GM23338 (cell line): ENCODE measurements around the gene RET. TPM values are rescaled to one million over a fixed set of nuclear protein-coding genes. Genes with fewer than 3 reads are reported as not detected.

Experiments used
- ATAC-seq: fragments of 200-7000 bp; cut with Tn5 transposase; 3 replicates; pipeline ENCODE4 v1.9.1; 2020
- DNase-seq: peaks from one replicate; pipeline ENCODE4 v3.0.0-alpha.2; 2015; ENCODE audit warnings: low spot score
- H2AFZ ChIP-seq: fragments of 200-600 bp; sonication (generic); 2 replicates; pipeline ENCODE4 v1.8.0; 2016; ENCODE audit warnings: antibody characterized with exemption, mild to moderate bottlenecking, moderate library complexity
- H3F3A ChIP-seq: fragments of 200-600 bp; sonication (generic); replicated peaks from 2 replicates; pipeline ENCODE4 v1.8.0; 2017; ENCODE audit warnings: antibody characterized with exemption, mixed run types, low read depth
- H3K27ac ChIP-seq: fragments of 200-600 bp; sonication (generic); 2 replicates; pipeline ENCODE4 v1.6.1; 2016; ENCODE audit warnings: low read depth
- H3K27me3 ChIP-seq: fragments of 200-600 bp; sonication (generic); 2 replicates; pipeline ENCODE4 v1.8.0; 2016; ENCODE audit warnings: mild to moderate bottlenecking, mixed run types, moderate library complexity; ENCODE audit not compliant: insufficient read depth
- H3K36me3 ChIP-seq: fragments of 200-600 bp; sonication (generic); 2 replicates; pipeline ENCODE4 v1.8.0; 2016; ENCODE audit warnings: mild to moderate bottlenecking; ENCODE audit not compliant: insufficient read depth
- H3K4me1 ChIP-seq: fragments of 200-600 bp; sonication (generic); 2 replicates; pipeline ENCODE4 v1.8.0; 2016; ENCODE audit warnings: mild to moderate bottlenecking, moderate library complexity; ENCODE audit not compliant: insufficient read depth
- H3K4me2 ChIP-seq: fragments of 200-600 bp; sonication (generic); 2 replicates; pipeline ENCODE4 v1.7.1; 2017; ENCODE audit warnings: mixed run types
- H3K4me3 ChIP-seq: fragments of 200-600 bp; sonication (generic); 2 replicates; pipeline ENCODE4 v1.6.1; 2016; ENCODE audit warnings: mixed run types
- H3K79me2 ChIP-seq: fragments of 200-600 bp; sonication (generic); replicated peaks from 2 replicates; pipeline ENCODE4 v1.8.0; 2017; ENCODE audit warnings: mild to moderate bottlenecking; ENCODE audit not compliant: insufficient read depth
- H3K9me2 ChIP-seq: fragments of 200-600 bp; sonication (generic); 2 replicates; pipeline ENCODE4 v1.8.0; 2017; ENCODE audit not compliant: insufficient read depth
- H4K20me1 ChIP-seq: fragments of 200-600 bp; sonication (generic); replicated peaks from 2 replicates; pipeline ENCODE4 v1.8.0; 2017; ENCODE audit warnings: mild to moderate bottlenecking; ENCODE audit not compliant: insufficient read depth
- H3K27ac Mint-ChIP-seq: 2 replicates; pipeline ENCODE4 v1.8.0; 2020; ENCODE audit warnings: inconsistent platforms, mild to moderate bottlenecking, moderate library complexity, mixed read lengths
- H3K27me3 Mint-ChIP-seq: 3 replicates; pipeline ENCODE4 v1.8.0; 2022; ENCODE audit warnings: low read depth, mild to moderate bottlenecking, moderate library complexity, mixed read lengths, inconsistent platforms; ENCODE audit not compliant: insufficient read depth, poor library complexity
- H3K36me3 Mint-ChIP-seq: 3 replicates; pipeline ENCODE4 v1.8.0; 2021; ENCODE audit warnings: low read depth, mild to moderate bottlenecking, inconsistent platforms, moderate library complexity, mixed read lengths
- H3K4me1 Mint-ChIP-seq: 3 replicates; pipeline ENCODE4 v1.8.0; 2020; ENCODE audit warnings: mild to moderate bottlenecking, inconsistent platforms, mixed read lengths
- H3K4me3 Mint-ChIP-seq: 3 replicates; pipeline ENCODE4 v1.8.0; 2021; ENCODE audit warnings: moderate library complexity, mild to moderate bottlenecking, inconsistent platforms, mixed read lengths
- H3K9me3 Mint-ChIP-seq: 3 replicates; pipeline ENCODE4 v1.8.0; 2020; ENCODE audit warnings: moderate library complexity, mild to moderate bottlenecking, inconsistent platforms, mixed read lengths
- CTCF ChIP-seq, 2 experiments: fragments of 200-600 bp in 1 of 2; sonication (generic) in 1 of 2; conservative IDR thresholded peaks; 2 replicates each; pipeline versions ENCODE4 v1.5.1 to v1.6.1; 2016 to 2017; ENCODE audit warnings: antibody characterized with exemption in 2 of 2, low read depth in 2 of 2, mild to moderate bottlenecking in 2 of 2, moderate library complexity in 1 of 2
- ETS1 ChIP-seq: IDR thresholded peaks from 2 replicates; pipeline ENCODE4 v1.6.1; 2016; ENCODE audit warnings: antibody characterized with exemption
- EZH2phosphoT487 ChIP-seq: fragments of 200-600 bp; sonication (generic); IDR thresholded peaks from one replicate; pipeline ENCODE4 v1.8.1; 2018; ENCODE audit warnings: antibody characterized with exemption; ENCODE audit not compliant: unreplicated experiment
- JUNB ChIP-seq: IDR thresholded peaks from one replicate; pipeline ENCODE4 v1.6.1; 2016; ENCODE audit warnings: antibody characterized with exemption; ENCODE audit not compliant: unreplicated experiment
- NANOG ChIP-seq: IDR thresholded peaks from 2 replicates; pipeline ENCODE4 v1.6.1; 2016; ENCODE audit warnings: antibody characterized with exemption, borderline replicate concordance
- POLR2AphosphoS5 ChIP-seq: IDR thresholded peaks from 2 replicates; pipeline ENCODE4 v1.6.1; 2016; ENCODE audit warnings: antibody characterized with exemption, low read depth
- REST ChIP-seq: IDR thresholded peaks from one replicate; pipeline ENCODE4 v1.6.1; 2018; ENCODE audit warnings: antibody characterized with exemption; ENCODE audit not compliant: unreplicated experiment
- STAT1 ChIP-seq: IDR thresholded peaks from one replicate; pipeline ENCODE4 v1.6.1; 2016; ENCODE audit warnings: antibody characterized with exemption; ENCODE audit not compliant: unreplicated experiment
- polyA plus RNA-seq: library from polyadenylated mRNA; unstranded; fragments of >200 nt; fragmentation: Nextera tagmentation; extraction: Ambion mirVana; gene quantifications from 2 replicates; pipeline ENCODE4 v1.2.1, GENCODE V29; 2016
- total RNA-seq: library from RNA; depleted of rRNA; stranded (reverse); fragments of >200 nt; shearing (Covaris generic); gene quantifications from 2 replicates; pipeline ENCODE4 v1.2.3, GENCODE V29; 2014

The RET gene
- total and polyA plus RNA-seq, 2 experiments from 2014 or later = 5.5 to 9.8 TPM

- H3K4me3 Mint-ChIP-seq = no peak overlapping the region
- 0 out of 2 replicates have a peak, but pooled peaks cover 7% of the 10 kb centered on the region for H3K79me2 ChIP-seq
- H4K20me1 ChIP-seq = peaks cover 4% of the 10 kb centered on the region
- H3F3A ChIP-seq = no peaks in the 10 kb centered on the region
- no peaks in the 10 kb centered on the region for H3K9me2 ChIP-seq
- H3K36me3 Mint-ChIP-seq = no peaks in the 10 kb centered on the region
- H3K36me3 ChIP-seq = no peaks in the 10 kb centered on the region
- H2AFZ ChIP-seq = no peak overlapping the region
- DNase-seq (no peak), ATAC-seq (no peak)
- H3K4me1 ChIP-seq = no peaks in the 10 kb centered on the region
- no peak overlapping the region for H3K27ac ChIP-seq
- H3K4me3 ChIP-seq = no peak overlapping the region
- H3K27me3 ChIP-seq = no peaks in the 10 kb centered on the region
- no peaks in the 10 kb centered on the region for H3K27me3 Mint-ChIP-seq
- no peak overlapping the region for H3K4me2 ChIP-seq
- H3K4me1 Mint-ChIP-seq = 0 out of 3 replicates have a peak, but pooled peaks cover 2% of the 10 kb centered on the region
- no peak for TF ChIP-seq CTCF (conservative IDR thresholded peaks at IDR 0.05; ENCODE audit: low read depth in 2 of 2)
- TF ChIP-seq EZH2phosphoT487 = no peak
- TF ChIP-seq REST = no peak
- no peak for TF ChIP-seq POLR2AphosphoS5
- TF ChIP-seq STAT1 = no peak
- TF ChIP-seq ETS1 = no peak
- no peak for TF ChIP-seq NANOG
- no peak for TF ChIP-seq JUNB
- no peaks in the 10 kb centered on the region for H3K9me3 Mint-ChIP-seq
- H3K27ac Mint-ChIP-seq = no peak overlapping the region
Measured at GRCh38 chr10:43162604-43163003, 85.7 kb downstream of the RET start.

GRCh38 chr10:43166207-43166879, 89.5 kb downstream of the RET start:
- H3K4me2 ChIP-seq = no peak overlapping the region
- no peaks in the 10 kb centered on the region for H3K9me2 ChIP-seq
- H2AFZ ChIP-seq = no peak overlapping the region
- no peaks in the 10 kb centered on the region for H3K4me1 ChIP-seq
- H3K27ac ChIP-seq = no peak overlapping the region
- Mint-ChIP-seq H3K36me3 (no peaks in the 10 kb centered on the region), H3K4me3 (no peak overlapping the region), H3K9me3 (no peaks in the 10 kb centered on the region), H3K4me1 (peaks cover 5% of the 10 kb centered on the region; the same call in 2 of the 3 replicates), H3K27me3 (no peaks in the 10 kb centered on the region), H3K27ac (no peak overlapping the region)
- H3K4me3 ChIP-seq = no peak overlapping the region
- no peaks in the 10 kb centered on the region for H3K36me3 ChIP-seq
- ATAC-seq (no peak), DNase-seq (no peak)
- H3F3A ChIP-seq = no peaks in the 10 kb centered on the region
- H4K20me1 ChIP-seq = peaks cover 4% of the 10 kb centered on the region; the same call in 1 of the 2 replicates
- no peaks in the 10 kb centered on the region for H3K27me3 ChIP-seq
- no peaks in the 10 kb centered on the region for H3K79me2 ChIP-seq
- no peak for TF ChIP-seq ETS1
- no peak for TF ChIP-seq REST
